Measurements from ENCODE around the gene SCAMP1.
A peak's percentile ranks its signal among the peaks of the same experiment; 100 is the strongest.
"Not testable (repeated sequence)": the region's sequence is repeated elsewhere in the genome, so short reads cannot be mapped to it uniquely, and the experiment has no call there.

SCAMP1 gene

GRCh38 chr5:78345485-78345884 is 14.9 kb upstream of the SCAMP1 start:
- peaks cover 7% of the 10 kb centered on the region for H3K27me3 Mint-ChIP-seq
- no peak overlapping the region for H3K27ac Mint-ChIP-seq
- H3K36me3 Mint-ChIP-seq: no peaks in the 10 kb centered on the region
- H3K9me3 Mint-ChIP-seq: no peaks in the 10 kb centered on the region
- no peak overlapping the region for H3K4me3 Mint-ChIP-seq
- no peaks in the 10 kb centered on the region for H3K4me1 Mint-ChIP-seq

- Mint-ChIP-seq H3K27me3 (peaks cover 2% of the 10 kb centered on the region), H3K9me3 (no peaks in the 10 kb centered on the region), H3K27ac (peak overlapping the region; percentile 36), H3K4me3 (no peak overlapping the region), H3K4me1 (peaks cover 23% of the 10 kb centered on the region), H3K36me3 (peaks cover 1% of the 10 kb centered on the region)
Measured at GRCh38 chr5:78353520-78353919, 6.9 kb upstream of the SCAMP1 start.

- Mint-ChIP-seq H3K27ac (no peak overlapping the region), H3K9me3 (no peaks in the 10 kb centered on the region)
Measured at GRCh38 chr5:78354066-78354670, 6.2 kb upstream of the SCAMP1 start.

GRCh38 chr5:78355561-78355960 is 4.9 kb upstream of the SCAMP1 start:
- peak overlapping the region; percentile 26 for H3K27ac Mint-ChIP-seq
- peaks cover 2% of the 10 kb centered on the region for H3K36me3 Mint-ChIP-seq
- H3K9me3 Mint-ChIP-seq: no peaks in the 10 kb centered on the region
- no peak overlapping the region for H3K4me3 Mint-ChIP-seq
- no peaks in the 10 kb centered on the region for H3K27me3 Mint-ChIP-seq
- peaks cover 30% of the 10 kb centered on the region for H3K4me1 Mint-ChIP-seq

More at GRCh38 chr5:78354066-78354670, 6.2 kb upstream of the SCAMP1 start:
- peaks cover 29% of the 10 kb centered on the region for H3K4me1 Mint-ChIP-seq
- no peaks in the 10 kb centered on the region for H3K27me3 Mint-ChIP-seq
- no peak overlapping the region for H3K4me3 Mint-ChIP-seq
- peaks cover 1% of the 10 kb centered on the region for H3K36me3 Mint-ChIP-seq

GRCh38 chr5:78359455-78359830 is 974 bp upstream of the SCAMP1 start:
- peaks cover 55% of the 10 kb centered on the region for H3K4me1 Mint-ChIP-seq
- H3K27me3 Mint-ChIP-seq, H3K36me3 Mint-ChIP-seq, H3K9me3 Mint-ChIP-seq: not testable (repeated sequence)
- peak overlapping the region; percentile 96 for H3K4me3 Mint-ChIP-seq
- peak overlapping the region; percentile 97 for H3K27ac Mint-ChIP-seq

- H3K4me1 Mint-ChIP-seq: peaks cover 60% of the 10 kb centered on the region
- no peaks in the 10 kb centered on the region for H3K9me3 Mint-ChIP-seq
- H3K4me3 Mint-ChIP-seq: peak overlapping the region; percentile 96
- H3K36me3 Mint-ChIP-seq: peaks cover 2% of the 10 kb centered on the region
- peak overlapping the region; percentile 46 for H3K27ac Mint-ChIP-seq
- no peaks in the 10 kb centered on the region for H3K27me3 Mint-ChIP-seq
Measured at GRCh38 chr5:78360674-78360923, 182 bp downstream of the SCAMP1 start.

- H3K9me3 Mint-ChIP-seq: no peaks in the 10 kb centered on the region
- H3K4me3 Mint-ChIP-seq: peak overlapping the region; percentile 96
- peaks cover 58% of the 10 kb centered on the region for H3K4me1 Mint-ChIP-seq
- H3K27ac Mint-ChIP-seq: peak overlapping the region; percentile 84
- no peaks in the 10 kb centered on the region for H3K27me3 Mint-ChIP-seq
- H3K36me3 Mint-ChIP-seq: peaks cover 2% of the 10 kb centered on the region
Measured at GRCh38 chr5:78360924-78361630, 660 bp downstream of the SCAMP1 start.

GRCh38 chr5:78361631-78361993 is 1.2 kb downstream of the SCAMP1 start:
- H3K9me3 Mint-ChIP-seq: no peaks in the 10 kb centered on the region
- H3K4me1 Mint-ChIP-seq: peaks cover 55% of the 10 kb centered on the region
- peak overlapping the region; percentile 96 for H3K4me3 Mint-ChIP-seq
- peak overlapping the region; percentile 84 for H3K27ac Mint-ChIP-seq
- peaks cover 2% of the 10 kb centered on the region for H3K36me3 Mint-ChIP-seq
- H3K27me3 Mint-ChIP-seq: no peaks in the 10 kb centered on the region

- peaks cover 2% of the 10 kb centered on the region for H3K36me3 Mint-ChIP-seq
- no peaks in the 10 kb centered on the region for H3K9me3 Mint-ChIP-seq
Measured at GRCh38 chr5:78362220-78362619, 1.8 kb downstream of the SCAMP1 start.

GRCh38 chr5:78364005-78364404 is 3.6 kb downstream of the SCAMP1 start:
- peaks cover 1% of the 10 kb centered on the region for H3K36me3 Mint-ChIP-seq
- no peak overlapping the region for H3K4me3 Mint-ChIP-seq
- no peak overlapping the region for H3K27ac Mint-ChIP-seq
- H3K9me3 Mint-ChIP-seq: no peaks in the 10 kb centered on the region
- no peaks in the 10 kb centered on the region for H3K27me3 Mint-ChIP-seq
- peaks cover 52% of the 10 kb centered on the region for H3K4me1 Mint-ChIP-seq

More at GRCh38 chr5:78362220-78362619, 1.8 kb downstream of the SCAMP1 start:
- Mint-ChIP-seq H3K4me3 (peak overlapping the region; percentile 27), H3K27me3 (no peaks in the 10 kb centered on the region), H3K27ac (no peak overlapping the region), H3K4me1 (peaks cover 53% of the 10 kb centered on the region)

GRCh38 chr5:78367318-78367991 is 7.0 kb downstream of the SCAMP1 start:
- Mint-ChIP-seq H3K4me1 (peaks cover 62% of the 10 kb centered on the region), H3K9me3 (no peaks in the 10 kb centered on the region), H3K4me3 (no peak overlapping the region), H3K36me3 (no peaks in the 10 kb centered on the region), H3K27ac (no peak overlapping the region), H3K27me3 (no peaks in the 10 kb centered on the region)

GRCh38 chr5:78369680-78370079 is 9.3 kb downstream of the SCAMP1 start:
- H3K27me3 Mint-ChIP-seq: no peaks in the 10 kb centered on the region
- no peaks in the 10 kb centered on the region for H3K9me3 Mint-ChIP-seq
- no peak overlapping the region for H3K27ac Mint-ChIP-seq
- peaks cover 53% of the 10 kb centered on the region for H3K4me1 Mint-ChIP-seq
- H3K36me3 Mint-ChIP-seq: no peaks in the 10 kb centered on the region
- no peak overlapping the region for H3K4me3 Mint-ChIP-seq

GRCh38 chr5:78373231-78373630 is 12.8 kb downstream of the SCAMP1 start:
- Mint-ChIP-seq H3K4me3 (no peak overlapping the region), H3K4me1 (peaks cover 51% of the 10 kb centered on the region), H3K9me3 (no peaks in the 10 kb centered on the region), H3K27ac (no peak overlapping the region), H3K27me3 (no peaks in the 10 kb centered on the region), H3K36me3 (peaks cover 3% of the 10 kb centered on the region)

- no peak overlapping the region for H3K27ac Mint-ChIP-seq
Measured at GRCh38 chr5:78376315-78376714, 15.9 kb downstream of the SCAMP1 start.

GRCh38 chr5:78377056-78377717 is 16.8 kb downstream of the SCAMP1 start:
- peaks cover 8% of the 10 kb centered on the region for H3K36me3 Mint-ChIP-seq
- no peak overlapping the region for H3K27ac Mint-ChIP-seq
- peaks cover 44% of the 10 kb centered on the region for H3K4me1 Mint-ChIP-seq
- H3K4me3 Mint-ChIP-seq: no peak overlapping the region
- H3K27me3 Mint-ChIP-seq: no peaks in the 10 kb centered on the region
- H3K9me3 Mint-ChIP-seq: no peaks in the 10 kb centered on the region

More at GRCh38 chr5:78376315-78376714, 15.9 kb downstream of the SCAMP1 start:
- H3K4me3 Mint-ChIP-seq: no peak overlapping the region
- peaks cover 44% of the 10 kb centered on the region for H3K4me1 Mint-ChIP-seq
- H3K9me3 Mint-ChIP-seq: no peaks in the 10 kb centered on the region
- H3K36me3 Mint-ChIP-seq: peaks cover 5% of the 10 kb centered on the region
- no peaks in the 10 kb centered on the region for H3K27me3 Mint-ChIP-seq

- no peaks in the 10 kb centered on the region for H3K27me3 Mint-ChIP-seq
- peaks cover 43% of the 10 kb centered on the region for H3K4me1 Mint-ChIP-seq
- H3K27ac Mint-ChIP-seq: no peak overlapping the region
- H3K4me3 Mint-ChIP-seq: no peak overlapping the region
- H3K9me3 Mint-ChIP-seq: no peaks in the 10 kb centered on the region
- H3K36me3 Mint-ChIP-seq: peaks cover 8% of the 10 kb centered on the region
Measured at GRCh38 chr5:78377718-78378105, 17.3 kb downstream of the SCAMP1 start.
